Breast epithelium (tissue), 3 donors: Measurements from ENCODE around the gene PPP1R26.

Source experiments
- POLR2A ChIP-seq: fragments of 450-650 bp; IDR thresholded peaks from one replicate; pipeline ENCODE4 v1.6.1; 2016; ENCODE audit warnings: antibody characterized with exemption, mild to moderate bottlenecking, moderate library complexity
- TF ChIP-seq, protein P1 (sequence below), 3 donors: fragments of 450-650 bp; IDR thresholded peaks; one replicate each; pipeline ENCODE4 v1.5.1; 2016 to 2017; ENCODE audit warnings: antibody characterized with exemption in 3 of 3, mild to moderate bottlenecking in 3 of 3, moderate library complexity in 3 of 3

DNA sequence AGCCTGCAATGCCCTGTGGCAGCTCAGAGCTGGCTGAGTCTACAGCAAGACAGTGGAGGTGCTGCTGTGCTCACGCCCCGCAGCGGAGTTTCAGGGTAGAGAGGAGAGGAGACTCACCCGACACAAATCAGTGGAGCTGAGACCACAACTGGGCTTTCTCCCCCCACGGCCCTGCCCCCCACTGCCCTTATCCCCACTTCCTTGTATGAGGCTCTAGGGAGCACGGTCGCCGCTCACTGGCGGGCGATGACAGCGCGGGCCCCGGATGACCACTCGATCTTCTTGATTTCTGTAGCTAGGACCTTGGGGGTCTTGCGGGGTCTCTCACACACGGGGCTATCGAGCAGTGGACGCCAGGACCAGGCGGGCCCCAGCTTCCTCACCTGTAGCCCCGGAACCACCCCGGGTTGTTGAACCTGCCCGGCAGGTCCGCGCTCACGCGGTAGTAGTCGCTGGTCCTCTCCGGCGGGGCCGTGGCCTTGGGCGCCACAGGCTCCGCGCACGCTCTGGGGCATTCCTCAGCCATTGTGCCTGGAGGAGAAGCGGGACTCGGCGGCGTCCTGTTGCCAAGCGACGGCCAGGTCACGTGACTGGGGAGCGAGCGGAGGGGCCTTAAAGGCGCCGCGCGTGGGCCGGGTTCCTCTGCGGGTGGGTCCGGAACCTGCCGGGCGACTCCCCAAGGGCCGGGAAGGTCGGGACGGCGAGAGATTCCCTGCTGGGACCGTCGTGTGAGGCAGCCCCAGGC, 19.9 kb downstream of the PPP1R26 start:
- TF ChIP-seq POLR2A: no peak
- TF ChIP-seq, protein P1, sequence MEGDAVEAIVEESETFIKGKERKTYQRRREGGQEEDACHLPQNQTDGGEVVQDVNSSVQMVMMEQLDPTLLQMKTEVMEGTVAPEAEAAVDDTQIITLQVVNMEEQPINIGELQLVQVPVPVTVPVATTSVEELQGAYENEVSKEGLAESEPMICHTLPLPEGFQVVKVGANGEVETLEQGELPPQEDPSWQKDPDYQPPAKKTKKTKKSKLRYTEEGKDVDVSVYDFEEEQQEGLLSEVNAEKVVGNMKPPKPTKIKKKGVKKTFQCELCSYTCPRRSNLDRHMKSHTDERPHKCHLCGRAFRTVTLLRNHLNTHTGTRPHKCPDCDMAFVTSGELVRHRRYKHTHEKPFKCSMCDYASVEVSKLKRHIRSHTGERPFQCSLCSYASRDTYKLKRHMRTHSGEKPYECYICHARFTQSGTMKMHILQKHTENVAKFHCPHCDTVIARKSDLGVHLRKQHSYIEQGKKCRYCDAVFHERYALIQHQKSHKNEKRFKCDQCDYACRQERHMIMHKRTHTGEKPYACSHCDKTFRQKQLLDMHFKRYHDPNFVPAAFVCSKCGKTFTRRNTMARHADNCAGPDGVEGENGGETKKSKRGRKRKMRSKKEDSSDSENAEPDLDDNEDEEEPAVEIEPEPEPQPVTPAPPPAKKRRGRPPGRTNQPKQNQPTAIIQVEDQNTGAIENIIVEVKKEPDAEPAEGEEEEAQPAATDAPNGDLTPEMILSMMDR (IDR thresholded peaks at IDR 0.05): no peak
